ENCODE measurements around the gene FPR2. TPM values are rescaled to one million over a fixed set of nuclear protein-coding genes. Genes with fewer than 3 reads are reported as not detected.

Gene FPR2, protein sequence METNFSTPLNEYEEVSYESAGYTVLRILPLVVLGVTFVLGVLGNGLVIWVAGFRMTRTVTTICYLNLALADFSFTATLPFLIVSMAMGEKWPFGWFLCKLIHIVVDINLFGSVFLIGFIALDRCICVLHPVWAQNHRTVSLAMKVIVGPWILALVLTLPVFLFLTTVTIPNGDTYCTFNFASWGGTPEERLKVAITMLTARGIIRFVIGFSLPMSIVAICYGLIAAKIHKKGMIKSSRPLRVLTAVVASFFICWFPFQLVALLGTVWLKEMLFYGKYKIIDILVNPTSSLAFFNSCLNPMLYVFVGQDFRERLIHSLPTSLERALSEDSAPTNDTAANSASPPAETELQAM
- polyA plus RNA-seq (2013) = not detected in 2 replicates

GRCh38 chr19:51760697-51761356 is at the start of gene FPR2:
FPR2 (plus strand) TSS chr19:51761180; CDS start chr19:51768659, 7,479 bp downstream.
- Histone ChIP-seq H3K23ac (ENCODE audit: low read length) (no peak within 1 kb of the TSS), H2BK12ac (ENCODE audit: low read length) (no peak within 1 kb of the TSS), H3K9me3 (ENCODE audit: insufficient read depth, low read depth, low read length) (peaks cover 2% of the 10 kb centered on the region), H4K12ac (ENCODE audit: low read depth, low read length) (no peak within 1 kb of the TSS), H3K4me2 (ENCODE audit: low read length) (no peak within 1 kb of the TSS), H3K4ac (ENCODE audit: low read depth, low read length) (no peak within 1 kb of the TSS), H3K27ac (ENCODE audit: low read depth, low read length) (no peak within 1 kb of the TSS), H3K27me3 (ENCODE audit: insufficient read depth, low read length) (no peaks in the 10 kb centered on the region), H3K9ac (ENCODE audit: low read length) (no peak within 1 kb of the TSS), H3K36me3 (ENCODE audit: control insufficient read depth in 1 of 2, insufficient read depth in 2 of 2, low read length in 2 of 2) (no peaks in the 10 kb centered on the region), H3K79me1 (ENCODE audit: low read length) (no peaks in the 10 kb centered on the region), H3K4me1 (ENCODE audit: control insufficient read depth in 1 of 2, insufficient read depth in 2 of 2, low read length in 2 of 2) (no peaks in the 10 kb centered on the region), H3K18ac (ENCODE audit: low read length) (no peak within 1 kb of the TSS), H2AK5ac (ENCODE audit: low read length) (no peak within 1 kb of the TSS), H3K14ac (ENCODE audit: low read length) (no peak within 1 kb of the TSS), H4K8ac (ENCODE audit: low read depth, low read length) (no peak within 1 kb of the TSS), H3K79me2 (ENCODE audit: control insufficient read depth, insufficient read depth, low read length, poor library complexity) (no peaks in the 10 kb centered on the region), H4K91ac (ENCODE audit: low read depth, low read length) (no peak within 1 kb of the TSS), H2BK120ac (ENCODE audit: insufficient read depth, low read length, poor library complexity) (no peak within 1 kb of the TSS), H2BK5ac (ENCODE audit: low read depth, low read length, poor library complexity) (no peak within 1 kb of the TSS), H3K4me3 (ENCODE audit: low read depth, low read length) (no peak within 1 kb of the TSS), H2AFZ (ENCODE audit: insufficient read depth, low read length, poor library complexity) (no peak within 1 kb of the TSS)
- DNase-seq = no peak
- WGBS (ENCODE audit: extremely low coverage, insufficient coverage, insufficient read length) = no CpG with 5 or more reads among the region's 8 CpGs

DNA sequence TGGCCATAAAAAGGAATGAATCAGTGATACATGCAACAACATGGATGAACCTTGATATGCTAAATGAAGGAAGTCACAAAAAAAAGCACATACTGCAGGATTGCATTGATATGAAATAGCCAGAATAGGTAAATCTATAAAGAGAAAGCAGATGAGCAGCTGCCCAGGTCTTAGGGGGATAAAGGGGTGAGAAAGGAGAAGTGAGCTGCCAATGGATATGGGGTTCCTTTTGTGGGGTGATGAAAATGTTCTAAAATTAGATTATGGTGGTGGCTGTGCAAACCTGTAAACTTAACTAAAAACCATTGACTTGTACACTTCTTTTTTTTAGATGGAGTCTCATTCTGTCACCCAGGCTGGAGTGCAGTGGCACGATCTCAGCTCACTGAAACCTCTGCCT is 49.3 kb upstream of the FPR2 start:
- WGBS (ENCODE audit: extremely low coverage, insufficient coverage, insufficient read length) = no CpG with 5 or more reads among the region's 1 CpG
- H4K12ac ChIP-seq (ENCODE audit: low read depth, low read length) = no peak overlapping the region
- no peak overlapping the region for H3K4me2 ChIP-seq (ENCODE audit: low read length)
- no peak overlapping the region for H2BK5ac ChIP-seq (ENCODE audit: low read depth, low read length, poor library complexity)
- H2BK120ac ChIP-seq (ENCODE audit: insufficient read depth, low read length, poor library complexity) = no peak overlapping the region
- H3K14ac ChIP-seq (ENCODE audit: low read length) = no peak overlapping the region
- H2AFZ ChIP-seq (ENCODE audit: insufficient read depth, low read length, poor library complexity) = no peak overlapping the region
- no peaks in the 10 kb centered on the region for H3K79me2 ChIP-seq (ENCODE audit: control insufficient read depth, insufficient read depth, low read length, poor library complexity)
- no peak for DNase-seq
- no peaks in the 10 kb centered on the region for H3K27me3 ChIP-seq (ENCODE audit: insufficient read depth, low read length)
- H3K4me1 ChIP-seq (ENCODE audit: control insufficient read depth in 1 of 2, insufficient read depth in 2 of 2, low read length in 2 of 2) = no peaks in the 10 kb centered on the region
- no peaks in the 10 kb centered on the region for H3K9me3 ChIP-seq (ENCODE audit: insufficient read depth, low read depth, low read length)
- no peak overlapping the region for H3K23ac ChIP-seq (ENCODE audit: low read length)
- H3K4ac ChIP-seq (ENCODE audit: low read depth, low read length) = no peak overlapping the region
- H2BK12ac ChIP-seq (ENCODE audit: low read length) = no peak overlapping the region
- no peak overlapping the region for H3K9ac ChIP-seq (ENCODE audit: low read length)
- no peak overlapping the region for H2AK5ac ChIP-seq (ENCODE audit: low read length)
- no peak overlapping the region for H4K91ac ChIP-seq (ENCODE audit: low read depth, low read length)
- H3K79me1 ChIP-seq (ENCODE audit: low read length) = no peaks in the 10 kb centered on the region
- no peak overlapping the region for H4K8ac ChIP-seq (ENCODE audit: low read depth, low read length)
- H3K27ac ChIP-seq (ENCODE audit: low read depth, low read length) = no peak overlapping the region
- H3K36me3 ChIP-seq (ENCODE audit: control insufficient read depth in 1 of 2, insufficient read depth in 2 of 2, low read length in 2 of 2) = peaks cover 10 to 11% of the 10 kb centered on the region in 2 experiments
- H3K4me3 ChIP-seq (ENCODE audit: low read depth, low read length) = no peak overlapping the region
- H3K18ac ChIP-seq (ENCODE audit: low read length) = no peak overlapping the region

DNA sequence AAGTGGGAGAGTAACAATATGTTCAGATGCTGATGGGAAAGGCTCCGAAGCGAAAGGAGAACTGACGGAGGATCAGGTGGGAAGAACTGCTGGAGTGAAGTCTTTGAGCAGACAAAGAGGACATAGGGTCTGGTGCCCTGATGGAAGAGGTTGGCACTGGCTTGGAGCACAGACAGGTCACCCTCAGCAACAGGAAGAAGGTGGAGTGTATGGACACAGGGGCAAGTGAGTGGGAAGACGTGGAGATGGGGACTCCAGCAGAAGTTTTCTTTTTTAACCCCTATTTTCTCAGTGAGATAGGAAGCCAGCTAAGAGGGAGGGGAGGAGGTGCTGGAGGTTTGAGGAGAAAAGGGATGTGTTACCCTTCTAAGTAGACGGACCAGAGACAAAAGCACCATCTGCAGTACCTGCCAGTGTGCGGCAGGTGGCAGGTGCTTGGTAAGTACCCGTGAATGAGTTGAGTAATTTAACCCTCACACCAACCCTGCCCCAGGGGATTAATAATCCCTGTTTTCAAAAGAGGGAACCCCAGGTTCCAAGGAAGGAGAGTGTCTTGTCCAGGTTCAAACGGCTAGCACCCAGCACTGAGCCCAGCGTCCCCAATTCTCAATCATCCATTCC is 48.4 kb upstream of the FPR2 start:
- Histone ChIP-seq H3K18ac (ENCODE audit: low read length) (no peak overlapping the region), H3K27ac (ENCODE audit: low read depth, low read length) (no peak overlapping the region), H4K91ac (ENCODE audit: low read depth, low read length) (no peak overlapping the region), H3K9ac (ENCODE audit: low read length) (no peak overlapping the region), H2BK120ac (ENCODE audit: insufficient read depth, low read length, poor library complexity) (no peak overlapping the region), H3K4me2 (ENCODE audit: low read length) (no peak overlapping the region), H4K12ac (ENCODE audit: low read depth, low read length) (no peak overlapping the region), H3K27me3 (ENCODE audit: insufficient read depth, low read length) (no peaks in the 10 kb centered on the region), H3K79me2 (ENCODE audit: control insufficient read depth, insufficient read depth, low read length, poor library complexity) (no peaks in the 10 kb centered on the region), H2BK5ac (ENCODE audit: low read depth, low read length, poor library complexity) (no peak overlapping the region), H3K9me3 (ENCODE audit: insufficient read depth, low read depth, low read length) (no peaks in the 10 kb centered on the region), H2AK5ac (ENCODE audit: low read length) (no peak overlapping the region), H3K4me3 (ENCODE audit: low read depth, low read length) (no peak overlapping the region), H3K4me1 (ENCODE audit: control insufficient read depth in 1 of 2, insufficient read depth in 2 of 2, low read length in 2 of 2) (no peaks in the 10 kb centered on the region), H2AFZ (ENCODE audit: insufficient read depth, low read length, poor library complexity) (no peak overlapping the region), H3K4ac (ENCODE audit: low read depth, low read length) (no peak overlapping the region), H3K14ac (ENCODE audit: low read length) (no peak overlapping the region), H3K36me3 (ENCODE audit: control insufficient read depth in 1 of 2, insufficient read depth in 2 of 2, low read length in 2 of 2) (peaks cover 4 to 5% of the 10 kb centered on the region in 2 experiments), H4K8ac (ENCODE audit: low read depth, low read length) (no peak overlapping the region), H2BK12ac (ENCODE audit: low read length) (no peak overlapping the region), H3K23ac (ENCODE audit: low read length) (no peak overlapping the region), H3K79me1 (ENCODE audit: low read length) (no peaks in the 10 kb centered on the region)
- peak; percentile 41 to 69 for DNase-seq
- WGBS (ENCODE audit: extremely low coverage, insufficient coverage, insufficient read length) = no CpG with 5 or more reads among the region's 9 CpGs

DNA sequence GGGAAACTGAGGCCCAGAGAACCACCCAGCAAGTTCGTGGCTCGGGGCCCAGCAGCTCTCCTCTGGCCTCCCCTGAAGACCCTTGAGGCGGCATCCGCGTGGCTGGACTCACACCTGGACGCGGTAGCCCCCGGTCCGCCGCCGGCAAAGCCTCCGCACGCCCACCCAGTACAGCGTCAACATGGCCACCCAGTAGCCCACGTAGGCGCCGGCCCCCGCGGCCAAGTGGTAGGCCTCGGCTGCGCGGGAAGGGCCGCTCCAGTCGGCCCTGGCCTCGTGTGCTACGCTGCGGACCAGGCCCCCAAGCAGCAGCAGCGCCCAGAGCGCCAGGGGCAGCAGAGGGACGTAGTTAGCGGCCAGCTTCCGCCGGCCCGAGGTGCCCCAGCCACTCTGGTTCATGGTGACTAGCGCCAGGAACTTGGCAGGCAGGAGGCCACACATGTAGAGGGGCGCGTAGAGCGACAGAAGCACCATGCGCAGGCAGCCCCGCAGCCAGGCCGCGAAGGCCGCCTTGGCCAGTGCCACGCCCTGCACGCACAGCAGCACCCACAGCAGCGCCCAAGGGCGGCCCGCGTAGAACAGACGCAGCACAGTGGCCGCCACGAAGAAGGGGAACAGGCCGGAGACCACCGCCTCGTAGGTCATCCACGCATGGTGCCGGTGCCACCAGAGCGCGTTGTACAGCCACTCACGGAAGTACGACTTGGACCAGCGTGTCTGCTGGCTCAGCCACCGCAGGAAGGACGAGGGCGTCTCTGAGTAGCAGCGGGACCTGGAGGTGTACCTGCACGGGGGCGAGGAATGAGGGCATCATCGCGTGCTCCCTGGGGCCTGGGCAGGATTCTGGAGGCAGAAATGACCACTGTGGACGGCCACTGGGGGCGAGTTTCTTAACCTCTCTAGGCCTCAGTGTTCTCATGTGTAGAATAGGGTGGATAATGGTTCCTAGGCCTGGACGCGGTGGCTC is 47.4 kb upstream of the FPR2 start:
- no peak overlapping the region for H3K23ac ChIP-seq (ENCODE audit: low read length)
- no peak overlapping the region for H3K18ac ChIP-seq (ENCODE audit: low read length)
- no peak overlapping the region for H2BK5ac ChIP-seq (ENCODE audit: low read depth, low read length, poor library complexity)
- no peaks in the 10 kb centered on the region for H3K27me3 ChIP-seq (ENCODE audit: insufficient read depth, low read length)
- no peak overlapping the region for H3K27ac ChIP-seq (ENCODE audit: low read depth, low read length)
- H3K79me1 ChIP-seq (ENCODE audit: low read length) = no peaks in the 10 kb centered on the region
- H3K4me1 ChIP-seq (ENCODE audit: control insufficient read depth in 1 of 2, insufficient read depth in 2 of 2, low read length in 2 of 2) = no peaks in the 10 kb centered on the region
- no peak overlapping the region for H3K9ac ChIP-seq (ENCODE audit: low read length)
- H4K91ac ChIP-seq (ENCODE audit: low read depth, low read length) = no peak overlapping the region
- H2AK5ac ChIP-seq (ENCODE audit: low read length) = no peak overlapping the region
- peak overlapping the region; percentile 14 for H3K4me3 ChIP-seq (ENCODE audit: low read depth, low read length)
- H4K12ac ChIP-seq (ENCODE audit: low read depth, low read length) = no peak overlapping the region
- H3K4me2 ChIP-seq (ENCODE audit: low read length) = no peak overlapping the region
- no peak overlapping the region for H3K14ac ChIP-seq (ENCODE audit: low read length)
- no CpG with 5 or more reads among the region's 74 CpGs for WGBS (ENCODE audit: extremely low coverage, insufficient coverage, insufficient read length)
- H2BK12ac ChIP-seq (ENCODE audit: low read length) = no peak overlapping the region
- no peak for DNase-seq
- no peak overlapping the region for H2AFZ ChIP-seq (ENCODE audit: insufficient read depth, low read length, poor library complexity)
- H3K4ac ChIP-seq (ENCODE audit: low read depth, low read length) = no peak overlapping the region
- no peaks in the 10 kb centered on the region for H3K9me3 ChIP-seq (ENCODE audit: insufficient read depth, low read depth, low read length)
- no peaks in the 10 kb centered on the region for H3K79me2 ChIP-seq (ENCODE audit: control insufficient read depth, insufficient read depth, low read length, poor library complexity)
- no peak overlapping the region for H4K8ac ChIP-seq (ENCODE audit: low read depth, low read length)
- H3K36me3 ChIP-seq (ENCODE audit: control insufficient read depth in 1 of 2, insufficient read depth in 2 of 2, low read length in 2 of 2) = no peaks in the 10 kb centered on the region
- H2BK120ac ChIP-seq (ENCODE audit: insufficient read depth, low read length, poor library complexity) = no peak overlapping the region
